Osteoblast (primary cell): ENCODE results near the gene RGR. TPM values are rescaled to one million over a fixed set of nuclear protein-coding genes. Genes with fewer than 3 reads are reported as not detected.

Source experiments
- DNase-seq: peaks from one replicate; pipeline ENCODE4 v3.0.0; 2011; ENCODE audit warnings: low spot score, mixed read lengths; ENCODE audit not compliant: insufficient read length; ENCODE audit errors: missing footprints
- H2AFZ ChIP-seq: 2 replicates; pipeline ENCODE4 v1.6.0; 2011; ENCODE audit warnings: mild to moderate bottlenecking, low read length
- H3K27ac ChIP-seq: 2 replicates; pipeline ENCODE4 v1.5.1; 2011; ENCODE audit warnings: mild to moderate bottlenecking, low read depth, low read length, moderate library complexity
- H3K27me3 ChIP-seq: 2 replicates; pipeline ENCODE4 v1.6.0; 2012; ENCODE audit warnings: mild to moderate bottlenecking, control low read depth, inconsistent platforms, low read length, moderate library complexity; ENCODE audit not compliant: insufficient read depth
- H3K36me3 ChIP-seq: 2 replicates; pipeline ENCODE4 v1.5.1; 2011; ENCODE audit warnings: mild to moderate bottlenecking, low read length, control low read depth, moderate library complexity; ENCODE audit not compliant: insufficient read depth
- H3K4me1 ChIP-seq: 2 replicates; pipeline ENCODE4 v1.5.1; 2011; ENCODE audit warnings: mild to moderate bottlenecking, low read length, control low read depth, moderate library complexity; ENCODE audit not compliant: insufficient read depth
- H3K4me2 ChIP-seq: 2 replicates; pipeline ENCODE4 v1.6.0; 2011; ENCODE audit warnings: mild to moderate bottlenecking, low read length; ENCODE audit not compliant: insufficient read depth
- H3K4me3 ChIP-seq: fragments of 200-600 bp; sonication (generic); 3 replicates; pipeline ENCODE4 v1.5.1; 2012; ENCODE audit warnings: mild to moderate bottlenecking, low read length, inconsistent platforms; ENCODE audit not compliant: insufficient read depth
- H3K79me2 ChIP-seq: 2 replicates; pipeline ENCODE4 v1.6.0; 2012; ENCODE audit warnings: mild to moderate bottlenecking, low read length, control low read depth, inconsistent platforms; ENCODE audit not compliant: insufficient read depth
- H3K9me3 ChIP-seq: 2 replicates; pipeline ENCODE4 v1.5.1; 2011; ENCODE audit warnings: low read depth, low read length, control low read depth
- H4K20me1 ChIP-seq: 2 replicates; pipeline ENCODE4 v1.6.0; 2012; ENCODE audit warnings: mild to moderate bottlenecking, low read length, control low read depth; ENCODE audit not compliant: insufficient read depth
- CTCF ChIP-seq: IDR thresholded peaks from 2 replicates; pipeline ENCODE4 v1.5.1; 2011; ENCODE audit warnings: mild to moderate bottlenecking, low read depth, low read length, moderate library complexity; ENCODE audit errors: extremely low read depth
- total RNA-seq: library from RNA; depleted of rRNA; stranded (reverse); fragments of >200 nt; gene quantifications from 2 replicates; pipeline ENCODE4 v1.2.3, GENCODE V29; 2012

RGR gene
- total RNA-seq, 1 donor, result not detected

DNA sequence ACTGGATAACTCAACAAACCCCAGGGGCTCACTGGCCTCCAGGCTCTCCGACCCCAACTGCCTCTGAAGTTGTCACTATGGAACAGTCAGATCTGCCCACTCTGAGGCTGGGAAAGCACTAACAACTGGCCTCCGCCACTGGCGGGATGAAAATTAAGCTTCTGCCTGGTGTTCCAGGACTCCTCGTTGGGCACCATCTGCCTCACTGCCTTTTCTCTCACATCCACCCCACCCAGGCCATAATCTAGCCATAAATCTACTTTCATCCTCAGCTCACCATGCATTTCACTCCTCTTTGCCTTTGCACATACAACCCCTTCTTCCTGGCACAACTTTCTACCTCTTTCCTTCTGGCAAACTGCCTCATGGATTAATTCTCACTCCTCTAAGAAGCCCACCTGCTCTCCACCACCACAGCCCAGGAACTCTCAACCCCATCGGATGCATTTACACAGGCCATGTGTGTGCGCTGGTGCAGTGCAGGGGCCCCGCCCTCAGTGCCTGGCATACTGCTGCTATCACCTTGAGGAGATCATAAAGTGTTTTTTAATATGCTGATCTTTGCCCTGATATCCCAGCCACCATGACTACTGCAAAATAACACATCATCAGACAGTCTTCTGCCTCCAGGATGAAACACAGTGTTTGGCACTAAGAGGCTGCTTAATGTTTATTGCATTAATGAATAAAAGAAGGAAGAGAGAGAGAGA is 46.5 kb upstream of the RGR start:
- Histone ChIP-seq H3K9me3 (no peaks in the 10 kb centered on the region), H3K4me2 (no peak overlapping the region), H3K27me3 (peaks cover 26% of the 10 kb centered on the region), H4K20me1 (no peaks in the 10 kb centered on the region), H2AFZ (no peak overlapping the region), H3K27ac (no peak overlapping the region), H3K4me3 (no peak overlapping the region), H3K36me3 (no peaks in the 10 kb centered on the region), H3K4me1 (no peaks in the 10 kb centered on the region), H3K79me2 (no peaks in the 10 kb centered on the region)
- DNase-seq, result no peak
- no peak for TF ChIP-seq CTCF

- Histone ChIP-seq H3K27ac (no peak overlapping the region), H3K27me3 (peaks cover 5% of the 10 kb centered on the region), H4K20me1 (no peaks in the 10 kb centered on the region), H3K4me2 (no peak overlapping the region), H3K4me3 (no peak overlapping the region), H3K36me3 (no peaks in the 10 kb centered on the region), H3K4me1 (no peaks in the 10 kb centered on the region), H3K79me2 (no peaks in the 10 kb centered on the region), H2AFZ (no peak overlapping the region), H3K9me3 (no peaks in the 10 kb centered on the region)
- DNase-seq, result no peak
- TF ChIP-seq CTCF, result no peak
These were observed 44.2 kb upstream of the RGR start for GRCh38 chr10:84200537-84201243.

GRCh38 chr10:84201244-84201606 is 43.6 kb upstream of the RGR start:
- Histone ChIP-seq H3K9me3 (no peaks in the 10 kb centered on the region), H3K79me2 (no peaks in the 10 kb centered on the region), H2AFZ (no peak overlapping the region), H3K4me2 (no peak overlapping the region), H4K20me1 (no peaks in the 10 kb centered on the region), H3K27me3 (peaks cover 3% of the 10 kb centered on the region), H3K4me1 (no peaks in the 10 kb centered on the region), H3K27ac (no peak overlapping the region), H3K4me3 (no peak overlapping the region), H3K36me3 (no peaks in the 10 kb centered on the region)
- TF ChIP-seq CTCF, result no peak
- no peak for DNase-seq

DNA sequence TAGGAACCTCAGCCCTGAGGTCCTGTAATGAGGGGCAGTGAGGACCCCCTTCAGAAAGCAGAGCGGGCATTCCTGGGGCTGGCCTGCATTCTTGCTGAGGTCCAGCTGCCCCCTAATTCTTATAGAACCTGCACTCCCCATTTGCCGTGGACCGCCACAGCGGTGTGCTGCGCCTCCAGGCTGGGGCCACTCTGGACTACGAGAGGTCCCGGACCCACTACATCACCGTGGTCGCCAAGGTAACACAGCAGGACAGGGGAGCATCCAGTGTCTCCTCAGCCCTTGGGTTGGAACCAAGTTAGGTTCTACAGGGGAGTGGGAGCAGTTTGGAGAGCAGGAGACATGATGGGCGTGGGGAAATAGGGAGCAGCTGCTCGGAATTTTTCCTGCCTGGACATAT is 43.2 kb upstream of the RGR start:
- Histone ChIP-seq H3K27ac (no peak overlapping the region), H3K27me3 (peaks cover 3% of the 10 kb centered on the region), H3K36me3 (no peaks in the 10 kb centered on the region), H3K4me2 (no peak overlapping the region), H3K4me3 (no peak overlapping the region), H3K79me2 (no peaks in the 10 kb centered on the region), H3K4me1 (no peaks in the 10 kb centered on the region), H3K9me3 (no peaks in the 10 kb centered on the region), H4K20me1 (no peaks in the 10 kb centered on the region), H2AFZ (no peak overlapping the region)
- DNase-seq, result no peak
- TF ChIP-seq CTCF, result no peak
